Activated naive CD4-positive, alpha-beta T cell treated with anti-CD3 and anti-CD28 coated beads for 36 hours (primary cell): Measurements from ENCODE around the gene TTN. TPM values are rescaled to one million over a fixed set of nuclear protein-coding genes. Genes with fewer than 3 reads are reported as not detected.
A peak's percentile ranks its signal among the peaks of the same experiment; 100 is the strongest.

Experiments
- CTCF ChIA-PET: fragments of 350-600 bp; sonication (Branson Sonifier 250); formaldehyde crosslinking; loops from one replicate; lab custom pipeline; 2021; ENCODE audit warnings: antibody characterized with exemption; lab: Charles Lee
- DNase-seq: peaks from one replicate; pipeline ENCODE4 v3.0.0-alpha.2; 2020
- H3K27ac Mint-ChIP-seq: one replicate; pipeline ENCODE4 v1.8.0; 2021; ENCODE audit warnings: mild to moderate bottlenecking, mixed read lengths
- H3K27me3 Mint-ChIP-seq: one replicate; pipeline ENCODE4 v1.8.0; 2021; ENCODE audit warnings: low read depth, mixed read lengths
- H3K36me3 Mint-ChIP-seq: one replicate; pipeline ENCODE4 v1.8.0; 2021; ENCODE audit warnings: low read depth, mixed read lengths
- H3K4me1 Mint-ChIP-seq: one replicate; pipeline ENCODE4 v1.8.0; 2021; ENCODE audit warnings: low read depth, mixed read lengths
- H3K4me3 Mint-ChIP-seq: one replicate; pipeline ENCODE4 v1.8.0; 2021; ENCODE audit warnings: mild to moderate bottlenecking, moderate library complexity, mixed read lengths
- H3K9me3 Mint-ChIP-seq: one replicate; pipeline ENCODE4 v1.8.0; 2021; ENCODE audit warnings: mixed read lengths
- intact Hi-C: fragments of 100-400 bp; cut with micrococcal nuclease; formaldehyde crosslinking; loops from one replicate; pipeline ENCODE4 v1.15.1; 2023
- total RNA-seq, 2 experiments: library from RNA; stranded (reverse); gene quantifications; one replicate each; pipeline ENCODE4 v1.2.3, GENCODE V29; 2021

TTN gene
- total RNA-seq, 2 experiments from 2014 or later, result 0.91 TPM

GRCh38 chr2:178770518-178770917 lies 36.7 kb downstream of the TTN start:
- CTCF ChIA-PET, result interaction anchor here (1.0 kb wide), 1 partner anchor 9 kb away, joined by 4 read pairs; no protein-coding TSS in a partner anchor
- no peak overlapping the region for H3K27ac Mint-ChIP-seq
- H3K27me3 Mint-ChIP-seq, result no peaks in the 10 kb centered on the region
- H3K9me3 Mint-ChIP-seq, result no peaks in the 10 kb centered on the region
- intact Hi-C loops, result no loop called here
- peaks cover 19% of the 10 kb centered on the region for H3K36me3 Mint-ChIP-seq
- DNase-seq, result no peak
- no peaks in the 10 kb centered on the region for H3K4me1 Mint-ChIP-seq
- no peak overlapping the region for H3K4me3 Mint-ChIP-seq

GRCh38 chr2:178767094-178768060 lies 39.8 kb downstream of the TTN start:
- intact Hi-C loops, result no loop called here
- H3K27me3 Mint-ChIP-seq, result no peaks in the 10 kb centered on the region
- DNase-seq, result no peak
- CTCF ChIA-PET, result no interaction called here
- no peaks in the 10 kb centered on the region for H3K4me1 Mint-ChIP-seq
- H3K9me3 Mint-ChIP-seq, result no peaks in the 10 kb centered on the region
- H3K27ac Mint-ChIP-seq, result no peak overlapping the region
- H3K4me3 Mint-ChIP-seq, result no peak overlapping the region
- peaks cover 10% of the 10 kb centered on the region for H3K36me3 Mint-ChIP-seq

- intact Hi-C loops, result no loop called here
- Mint-ChIP-seq H3K27ac (no peak overlapping the region), H3K4me1 (no peaks in the 10 kb centered on the region), H3K4me3 (no peak overlapping the region), H3K27me3 (no peaks in the 10 kb centered on the region), H3K9me3 (no peaks in the 10 kb centered on the region), H3K36me3 (peaks cover 4% of the 10 kb centered on the region)
- no peak for DNase-seq
- CTCF ChIA-PET, result interaction anchor here (1.0 to 2.5 kb wide), 3 partner anchors 30 to 677 kb away, joined by 3 to 7 read pairs (median 5); no protein-coding TSS in a partner anchor
Measured at GRCh38 chr2:178764097-178764496, 43.1 kb downstream of the TTN start.

GRCh38 chr2:178761759-178762371 lies 45.4 kb downstream of the TTN start:
- CTCF ChIA-PET, result interaction anchor here (0.6 to 1.9 kb wide), 20 partner anchors 8 to 1174 kb away, joined by 3 to 8 read pairs (median 3); no protein-coding TSS in a partner anchor
- Mint-ChIP-seq H3K27ac (no peak overlapping the region), H3K4me3 (no peak overlapping the region), H3K9me3 (no peaks in the 10 kb centered on the region), H3K4me1 (no peaks in the 10 kb centered on the region), H3K27me3 (no peaks in the 10 kb centered on the region), H3K36me3 (peaks cover 4% of the 10 kb centered on the region)
- intact Hi-C loops, result loop anchor here (1.0 to 2.0 kb wide), 8 partner anchors 129 to 989 kb away; partner anchors contain the start of gene FKBP7
- DNase-seq, result peak; percentile 51

GRCh38 chr2:178756843-178757242 lies 50.4 kb downstream of the TTN start:
- Mint-ChIP-seq H3K9me3 (no peaks in the 10 kb centered on the region), H3K27ac (no peak overlapping the region), H3K36me3 (peaks cover 3% of the 10 kb centered on the region), H3K4me3 (no peak overlapping the region), H3K4me1 (no peaks in the 10 kb centered on the region), H3K27me3 (no peaks in the 10 kb centered on the region)
- DNase-seq, result no peak
- intact Hi-C loops, result no loop called here
- CTCF ChIA-PET, result no interaction called here

- H3K9me3 Mint-ChIP-seq, result no peaks in the 10 kb centered on the region
Measured at GRCh38 chr2:178756343-178756742, 50.9 kb downstream of the TTN start.

GRCh38 chr2:178747767-178748166 lies 59.5 kb downstream of the TTN start:
- H3K27ac Mint-ChIP-seq, result no peak overlapping the region
- CTCF ChIA-PET, result interaction anchor here (1.1 kb wide), 1 partner anchor 47 kb away, joined by 4 read pairs; no protein-coding TSS in a partner anchor
- H3K27me3 Mint-ChIP-seq, result no peaks in the 10 kb centered on the region
- no peak for DNase-seq
- intact Hi-C loops, result no loop called here
- no peaks in the 10 kb centered on the region for H3K9me3 Mint-ChIP-seq
- H3K36me3 Mint-ChIP-seq, result peaks cover 21% of the 10 kb centered on the region
- H3K4me3 Mint-ChIP-seq, result no peak overlapping the region
- no peaks in the 10 kb centered on the region for H3K4me1 Mint-ChIP-seq

More at GRCh38 chr2:178756343-178756742, 50.9 kb downstream of the TTN start:
- intact Hi-C loops, result no loop called here
- H3K27ac Mint-ChIP-seq, result no peak overlapping the region
- DNase-seq, result no peak
- H3K36me3 Mint-ChIP-seq, result peaks cover 5% of the 10 kb centered on the region
- CTCF ChIA-PET, result no interaction called here
- H3K27me3 Mint-ChIP-seq, result no peaks in the 10 kb centered on the region
- no peaks in the 10 kb centered on the region for H3K4me1 Mint-ChIP-seq
- H3K4me3 Mint-ChIP-seq, result no peak overlapping the region

- Mint-ChIP-seq H3K4me1 (no peaks in the 10 kb centered on the region), H3K4me3 (no peak overlapping the region), H3K27ac (no peak overlapping the region), H3K36me3 (peaks cover 1% of the 10 kb centered on the region), H3K27me3 (no peaks in the 10 kb centered on the region), H3K9me3 (no peaks in the 10 kb centered on the region)
- CTCF ChIA-PET, result no interaction called here
- intact Hi-C loops, result no loop called here
- no peak for DNase-seq
Measured at GRCh38 chr2:178734518-178734917, 72.7 kb downstream of the TTN start.

GRCh38 chr2:178733975-178734374 lies 73.2 kb downstream of the TTN start:
- CTCF ChIA-PET, result no interaction called here
- Mint-ChIP-seq H3K9me3 (no peaks in the 10 kb centered on the region), H3K4me1 (no peaks in the 10 kb centered on the region), H3K4me3 (no peak overlapping the region), H3K27ac (no peak overlapping the region), H3K27me3 (no peaks in the 10 kb centered on the region), H3K36me3 (peaks cover 1% of the 10 kb centered on the region)
- no peak for DNase-seq
- intact Hi-C loops, result no loop called here

GRCh38 chr2:178732913-178733312 lies 74.3 kb downstream of the TTN start:
- H3K9me3 Mint-ChIP-seq, result no peaks in the 10 kb centered on the region
- no peak overlapping the region for H3K4me3 Mint-ChIP-seq
- peaks cover 1% of the 10 kb centered on the region for H3K36me3 Mint-ChIP-seq
- H3K27ac Mint-ChIP-seq, result no peak overlapping the region
- no peak for DNase-seq
- intact Hi-C loops, result no loop called here
- no peaks in the 10 kb centered on the region for H3K27me3 Mint-ChIP-seq
- no peaks in the 10 kb centered on the region for H3K4me1 Mint-ChIP-seq
- CTCF ChIA-PET, result no interaction called here

GRCh38 chr2:178731300-178731699 lies 75.9 kb downstream of the TTN start:
- no peak for DNase-seq
- no peaks in the 10 kb centered on the region for H3K9me3 Mint-ChIP-seq

GRCh38 chr2:178730049-178730448 lies 77.2 kb downstream of the TTN start:
- no peaks in the 10 kb centered on the region for H3K4me1 Mint-ChIP-seq
- H3K9me3 Mint-ChIP-seq, result no peaks in the 10 kb centered on the region
- no peak overlapping the region for H3K27ac Mint-ChIP-seq
- CTCF ChIA-PET, result no interaction called here
- H3K4me3 Mint-ChIP-seq, result no peak overlapping the region
- no peak for DNase-seq
- intact Hi-C loops, result no loop called here
- no peaks in the 10 kb centered on the region for H3K27me3 Mint-ChIP-seq
- peaks cover 1% of the 10 kb centered on the region for H3K36me3 Mint-ChIP-seq

More at GRCh38 chr2:178731300-178731699, 75.9 kb downstream of the TTN start:
- Mint-ChIP-seq H3K27ac (no peak overlapping the region), H3K4me1 (no peaks in the 10 kb centered on the region), H3K36me3 (peaks cover 1% of the 10 kb centered on the region), H3K27me3 (no peaks in the 10 kb centered on the region), H3K4me3 (no peak overlapping the region)
- intact Hi-C loops, result no loop called here
- CTCF ChIA-PET, result no interaction called here
